Measurements from ENCODE around the gene MRPS18A. TPM values are rescaled to one million over a fixed set of nuclear protein-coding genes. Genes with fewer than 3 reads are reported as not detected.

MRPS18A gene
- total and polyA plus RNA-seq, 9 of the 15 experiments (the other 6 are each of a cell fraction or from before 2014, with no cell fraction given) = 87.5 to 243 (median 125) TPM

- TF ChIP-seq, protein P1, sequence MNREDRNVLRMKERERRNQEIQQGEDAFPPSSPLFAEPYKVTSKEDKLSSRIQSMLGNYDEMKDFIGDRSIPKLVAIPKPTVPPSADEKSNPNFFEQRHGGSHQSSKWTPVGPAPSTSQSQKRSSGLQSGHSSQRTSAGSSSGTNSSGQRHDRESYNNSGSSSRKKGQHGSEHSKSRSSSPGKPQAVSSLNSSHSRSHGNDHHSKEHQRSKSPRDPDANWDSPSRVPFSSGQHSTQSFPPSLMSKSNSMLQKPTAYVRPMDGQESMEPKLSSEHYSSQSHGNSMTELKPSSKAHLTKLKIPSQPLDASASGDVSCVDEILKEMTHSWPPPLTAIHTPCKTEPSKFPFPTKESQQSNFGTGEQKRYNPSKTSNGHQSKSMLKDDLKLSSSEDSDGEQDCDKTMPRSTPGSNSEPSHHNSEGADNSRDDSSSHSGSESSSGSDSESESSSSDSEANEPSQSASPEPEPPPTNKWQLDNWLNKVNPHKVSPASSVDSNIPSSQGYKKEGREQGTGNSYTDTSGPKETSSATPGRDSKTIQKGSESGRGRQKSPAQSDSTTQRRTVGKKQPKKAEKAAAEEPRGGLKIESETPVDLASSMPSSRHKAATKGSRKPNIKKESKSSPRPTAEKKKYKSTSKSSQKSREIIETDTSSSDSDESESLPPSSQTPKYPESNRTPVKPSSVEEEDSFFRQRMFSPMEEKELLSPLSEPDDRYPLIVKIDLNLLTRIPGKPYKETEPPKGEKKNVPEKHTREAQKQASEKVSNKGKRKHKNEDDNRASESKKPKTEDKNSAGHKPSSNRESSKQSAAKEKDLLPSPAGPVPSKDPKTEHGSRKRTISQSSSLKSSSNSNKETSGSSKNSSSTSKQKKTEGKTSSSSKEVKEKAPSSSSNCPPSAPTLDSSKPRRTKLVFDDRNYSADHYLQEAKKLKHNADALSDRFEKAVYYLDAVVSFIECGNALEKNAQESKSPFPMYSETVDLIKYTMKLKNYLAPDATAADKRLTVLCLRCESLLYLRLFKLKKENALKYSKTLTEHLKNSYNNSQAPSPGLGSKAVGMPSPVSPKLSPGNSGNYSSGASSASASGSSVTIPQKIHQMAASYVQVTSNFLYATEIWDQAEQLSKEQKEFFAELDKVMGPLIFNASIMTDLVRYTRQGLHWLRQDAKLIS (CRISPR knock-in tag; IDR thresholded peaks at IDR 0.05) = peak; percentile 85
- TF ChIP-seq RNF2 (IDR thresholded peaks at IDR 0.05) (peak; percentile 50; the same call in 1 of the 2 replicates), CHD1 (IDR thresholded peaks at IDR 0.05; ENCODE audit: low read length) (peak; percentile 81), ZNF347 (CRISPR knock-in tag; IDR thresholded peaks at IDR 0.05; ENCODE audit: low read depth) (no peak), MTA3 (IDR thresholded peaks at IDR 0.05; ENCODE audit: borderline replicate concordance) (peak; percentile 90), POLR2G (IDR thresholded peaks at IDR 0.05; ENCODE audit: low read depth, low read length) (peak; percentile 99), CHD4 (IDR thresholded peaks at IDR 0.05; ENCODE audit: insufficient read depth, insufficient replicate concordance, low read depth, low read length, poor library complexity, severe bottlenecking) (peak; percentile 74), BCL6 (CRISPR knock-in tag; IDR thresholded peaks at IDR 0.05) (0 out of 2 replicates have a peak, but pooled peaks have one; percentile 5), ETS2 (tag; IDR thresholded peaks at IDR 0.05; ENCODE audit: borderline replicate concordance, poor library complexity, severe bottlenecking) (no peak), ZC3H11A (IDR thresholded peaks at IDR 0.05; ENCODE audit: low read depth, low read length) (peak; percentile 65; the same call in 1 of the 2 replicates), KLF1 (tag; IDR thresholded peaks at IDR 0.05) (peak; percentile 93), ZMIZ1 (IDR thresholded peaks at IDR 0.05; ENCODE audit: low read depth in 2 of 2, low read length in 2 of 2) (peak in 1 of 2 experiments; percentile 76; a peak in 1 of 4 replicates), MBD2 (IDR thresholded peaks at IDR 0.05; ENCODE audit: borderline replicate concordance, low read depth) (peak; percentile 72; the same call in 1 of the 2 replicates), RBBP5 (IDR thresholded peaks at IDR 0.05; ENCODE audit: borderline replicate concordance, insufficient read depth, low read length, poor library complexity, severe bottlenecking) (peak; percentile 95), GTF2E2 (tag; IDR thresholded peaks at IDR 0.05) (peak; percentile 86; the same call in 1 of the 2 replicates), TSC22D4 (tag; IDR thresholded peaks at IDR 0.05) (no peak), NFIC (IDR thresholded peaks at IDR 0.05) (peak; percentile 64), TAF1 (IDR thresholded peaks at IDR 0.05; ENCODE audit: control insufficient read depth, extremely low read depth, insufficient read depth, low read length, severe bottlenecking) (peak; percentile 93)
These were observed 51.9 kb downstream of the MRPS18A start, which contains the start of gene MAD2L1BP (continued) for GRCh38 chr6:43635387-43636307.
